SH-SY5Y (cell line): ENCODE results near the gene TIAM2.

Experiments
- GATA2 ChIP-seq: IDR thresholded peaks from 2 replicates; pipeline ENCODE4 v1.6.1; 2011; ENCODE audit warnings: mild to moderate bottlenecking, low read depth, low read length
- GATA3 ChIP-seq: IDR thresholded peaks from 2 replicates; pipeline ENCODE4 v1.6.1; 2011; ENCODE audit warnings: low read depth, mild to moderate bottlenecking, low read length, moderate library complexity

- TF ChIP-seq GATA3 (no peak), GATA2 (no peak)
Observed at GRCh38 chr6:155262655-155263054, 267.5 kb downstream of the TIAM2 start.
